Trophoblast cell (in vitro differentiated cells and primary cell): ENCODE results near the gene FAM229B.

Source experiments
- DNase-seq, 2 donors: peaks; one replicate each; pipeline ENCODE4 v3.0.0-alpha.2; 2016
- H2AFZ ChIP-seq: 2 replicates; pipeline ENCODE4 v1.6.1; 2013; ENCODE audit warnings: low read length, moderate library complexity, mild to moderate bottlenecking; ENCODE audit not compliant: insufficient read depth, poor library complexity
- H2AK5ac ChIP-seq: 2 replicates; pipeline ENCODE4 v1.6.1; 2013; ENCODE audit warnings: mild to moderate bottlenecking, low read length
- H2BK120ac ChIP-seq: 2 replicates; pipeline ENCODE4 v1.6.1; 2013; ENCODE audit warnings: low read length, mild to moderate bottlenecking, moderate library complexity; ENCODE audit not compliant: insufficient read depth, poor library complexity
- H2BK12ac ChIP-seq: 2 replicates; pipeline ENCODE4 v1.6.1; 2013; ENCODE audit warnings: mild to moderate bottlenecking, low read length, moderate library complexity
- H2BK5ac ChIP-seq: 2 replicates; pipeline ENCODE4 v1.6.1; 2013; ENCODE audit warnings: low read length, low read depth, moderate library complexity, mild to moderate bottlenecking; ENCODE audit not compliant: poor library complexity
- H3K14ac ChIP-seq: 2 replicates; pipeline ENCODE4 v1.6.1; 2013; ENCODE audit warnings: mild to moderate bottlenecking, low read length
- H3K18ac ChIP-seq: 2 replicates; pipeline ENCODE4 v1.6.1; 2013; ENCODE audit warnings: mild to moderate bottlenecking, low read length
- H3K23ac ChIP-seq: 2 replicates; pipeline ENCODE4 v1.6.1; 2013; ENCODE audit warnings: low read length
- H3K27ac ChIP-seq: 2 replicates; pipeline ENCODE4 v1.5.1; 2013; ENCODE audit warnings: low read depth, mild to moderate bottlenecking, inconsistent platforms, low read length, moderate library complexity
- H3K27me3 ChIP-seq: 2 replicates; pipeline ENCODE4 v1.6.1; 2013; ENCODE audit warnings: inconsistent platforms, mild to moderate bottlenecking, low read length, moderate library complexity; ENCODE audit not compliant: insufficient read depth
- H3K36me3 ChIP-seq, 2 experiments: 1 replicate in 1 of 2; 2 replicates in 1 of 2; pipeline ENCODE4 v1.6.1; 2013; ENCODE audit warnings: low read length in 2 of 2, mild to moderate bottlenecking in 2 of 2, moderate library complexity in 1 of 2; ENCODE audit not compliant: insufficient read depth in 2 of 2, control insufficient read depth in 1 of 2
- H3K4ac ChIP-seq: 2 replicates; pipeline ENCODE4 v1.6.1; 2013; ENCODE audit warnings: low read depth, mild to moderate bottlenecking, low read length, moderate library complexity
- H3K4me1 ChIP-seq, 2 experiments: 1 replicate in 1 of 2; 2 replicates in 1 of 2; pipeline ENCODE4 v1.6.1; 2013; ENCODE audit warnings: low read length in 2 of 2, mild to moderate bottlenecking in 2 of 2, moderate library complexity in 1 of 2; ENCODE audit not compliant: insufficient read depth in 2 of 2, control insufficient read depth in 1 of 2
- H3K4me2 ChIP-seq: 2 replicates; pipeline ENCODE4 v1.6.1; 2013; ENCODE audit warnings: inconsistent platforms, mild to moderate bottlenecking, low read length, moderate library complexity
- H3K4me3 ChIP-seq: 2 replicates; pipeline ENCODE4 v1.5.1; 2013; ENCODE audit warnings: mild to moderate bottlenecking, low read depth, low read length, inconsistent platforms
- H3K79me1 ChIP-seq: one replicate; pipeline ENCODE4 v1.6.1; 2013; ENCODE audit warnings: low read length
- H3K79me2 ChIP-seq: 2 replicates; pipeline ENCODE4 v1.6.1; 2013; ENCODE audit warnings: low read length, mild to moderate bottlenecking; ENCODE audit not compliant: control insufficient read depth, insufficient read depth, poor library complexity
- H3K9ac ChIP-seq: 2 replicates; pipeline ENCODE4 v1.6.1; 2013; ENCODE audit warnings: mild to moderate bottlenecking, low read length
- H3K9me3 ChIP-seq: 2 replicates; pipeline ENCODE4 v1.6.1; 2013; ENCODE audit warnings: low read depth, mild to moderate bottlenecking, control low read depth, inconsistent platforms, low read length; ENCODE audit not compliant: insufficient read depth
- H4K12ac ChIP-seq: 2 replicates; pipeline ENCODE4 v1.6.1; 2013; ENCODE audit warnings: low read depth, mild to moderate bottlenecking, low read length, moderate library complexity
- H4K8ac ChIP-seq: 2 replicates; pipeline ENCODE4 v1.6.1; 2013; ENCODE audit warnings: low read depth, mild to moderate bottlenecking, low read length, moderate library complexity
- H4K91ac ChIP-seq: one replicate; pipeline ENCODE4 v1.6.1; 2013; ENCODE audit warnings: low read depth, mild to moderate bottlenecking, low read length, moderate library complexity
- WGBS: extraction: QIAGEN DNeasy Blood & Tissue Kit; methylation state at CpG from one replicate; pipeline ENCODE4 v1.1.7; 2013; ENCODE audit warnings: missing lambda C conversion rate; ENCODE audit not compliant: insufficient read length, insufficient coverage; ENCODE audit errors: extremely low coverage; 5-methylcytosine and 5-hydroxymethylcytosine counted together

Gene FAM229B

DNA sequence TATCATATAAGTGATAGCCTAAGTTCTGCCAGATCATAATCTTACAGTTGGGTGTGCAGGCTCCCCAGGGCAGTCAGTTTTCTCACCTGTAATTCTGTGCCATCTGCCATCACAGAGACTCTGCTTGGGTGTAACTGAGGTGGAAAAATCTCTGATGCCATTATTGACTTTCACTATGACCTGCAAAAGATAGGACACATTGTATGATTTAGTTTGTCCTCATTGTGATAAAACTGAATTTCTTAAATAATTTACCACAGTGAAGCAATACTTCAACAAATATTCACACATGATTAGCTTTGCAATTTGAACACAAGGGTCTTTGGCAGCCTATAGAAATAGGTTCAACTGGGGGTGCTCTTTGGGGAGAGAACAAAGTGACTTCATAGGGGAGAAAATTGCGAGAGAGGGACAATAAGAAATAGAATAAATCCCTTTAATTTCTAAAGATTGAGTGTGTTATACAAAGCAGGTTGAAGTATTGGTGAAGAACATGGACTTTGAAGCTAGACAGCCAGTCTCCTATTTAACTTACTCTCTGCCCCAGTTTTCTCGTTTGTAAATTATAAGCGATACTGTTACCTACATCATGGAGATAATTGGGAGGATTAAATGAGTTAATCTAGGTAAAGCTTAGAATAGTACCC, 27.3 kb downstream of the FAM229B start:
- no peak overlapping the region for H2BK5ac ChIP-seq
- H3K14ac ChIP-seq = no peak overlapping the region
- H3K27ac ChIP-seq = no peak overlapping the region
- no peak overlapping the region for H2AFZ ChIP-seq
- H4K8ac ChIP-seq = no peak overlapping the region
- no peaks in the 10 kb centered on the region for H3K27me3 ChIP-seq
- no peak overlapping the region for H3K4me3 ChIP-seq
- no peaks in the 10 kb centered on the region for H3K79me1 ChIP-seq
- H3K18ac ChIP-seq = no peak overlapping the region
- H2BK120ac ChIP-seq = no peak overlapping the region
- DNase-seq = no peak
- no CpG with 5 or more reads among the region's 3 CpGs for WGBS
- H3K36me3 ChIP-seq = no peaks in the 10 kb centered on the region
- no peak overlapping the region for H2AK5ac ChIP-seq
- H3K4me1 ChIP-seq = no peaks in the 10 kb centered on the region
- H3K9ac ChIP-seq = no peak overlapping the region
- no peak overlapping the region for H3K4ac ChIP-seq
- H4K12ac ChIP-seq = no peak overlapping the region
- no peak overlapping the region for H3K4me2 ChIP-seq
- no peaks in the 10 kb centered on the region for H3K9me3 ChIP-seq
- no peak overlapping the region for H3K23ac ChIP-seq
- no peak overlapping the region for H4K91ac ChIP-seq
- no peaks in the 10 kb centered on the region for H3K79me2 ChIP-seq
- H2BK12ac ChIP-seq = no peak overlapping the region

DNA sequence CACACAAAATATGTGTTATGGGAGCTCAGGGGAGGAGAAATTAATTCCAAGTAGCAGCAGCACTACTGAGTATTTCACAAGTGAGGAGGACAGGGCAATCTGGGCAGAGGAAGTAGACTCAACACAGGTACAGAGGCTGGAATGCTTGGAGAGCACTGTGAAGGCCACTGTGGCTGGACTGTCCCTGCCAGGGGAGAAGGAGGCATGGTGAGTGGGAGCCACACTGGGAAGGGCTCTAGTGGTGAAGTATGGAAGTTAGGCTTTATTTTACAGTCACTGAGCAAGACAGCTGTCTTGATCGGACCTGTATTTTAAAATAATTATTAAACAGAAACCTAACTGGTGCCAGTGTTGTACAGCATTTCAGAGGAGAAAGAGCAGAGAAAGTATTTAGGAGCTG, 28.8 kb downstream of the FAM229B start:
- Histone ChIP-seq H3K4ac (no peak overlapping the region), H4K91ac (no peak overlapping the region), H2BK120ac (no peak overlapping the region), H3K4me2 (no peak overlapping the region), H3K36me3 (no peaks in the 10 kb centered on the region), H3K79me1 (no peaks in the 10 kb centered on the region), H3K9me3 (no peaks in the 10 kb centered on the region), H3K23ac (no peak overlapping the region), H3K14ac (no peak overlapping the region), H4K8ac (no peak overlapping the region), H3K4me1 (no peaks in the 10 kb centered on the region), H3K27ac (no peak overlapping the region), H3K4me3 (no peak overlapping the region), H2BK5ac (no peak overlapping the region), H3K18ac (no peak overlapping the region), H2AK5ac (no peak overlapping the region), H3K9ac (no peak overlapping the region), H2BK12ac (no peak overlapping the region), H4K12ac (no peak overlapping the region), H2AFZ (no peak overlapping the region), H3K79me2 (no peaks in the 10 kb centered on the region), H3K27me3 (no peaks in the 10 kb centered on the region)
- DNase-seq = no peak
- WGBS = no CpG with 5 or more reads among the region's 1 CpG

DNA sequence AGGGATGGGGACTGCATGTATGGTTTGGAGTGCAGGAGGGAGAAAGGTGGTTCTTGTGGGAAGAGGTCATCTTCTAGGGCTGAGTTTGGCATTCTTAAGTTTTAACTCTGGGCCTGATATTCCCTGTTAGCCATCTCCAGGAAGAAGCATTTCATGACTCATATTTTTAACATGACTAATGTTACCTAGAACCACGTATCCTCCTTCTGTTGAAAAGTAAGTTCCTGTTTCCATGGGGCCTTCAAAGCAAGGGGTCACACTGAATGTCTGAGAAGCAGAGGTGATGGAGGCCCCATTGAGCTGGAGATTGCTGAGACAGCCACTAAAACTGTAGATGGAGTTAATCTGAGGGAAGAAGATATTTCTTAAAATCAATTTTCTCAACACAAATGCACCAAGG, 30.2 kb downstream of the FAM229B start:
- Histone ChIP-seq H3K4me1 (no peaks in the 10 kb centered on the region), H3K23ac (no peak overlapping the region), H2BK12ac (no peak overlapping the region), H3K79me2 (no peaks in the 10 kb centered on the region), H3K4ac (no peak overlapping the region), H3K18ac (no peak overlapping the region), H2AK5ac (no peak overlapping the region), H2BK120ac (no peak overlapping the region), H2AFZ (no peak overlapping the region), H3K27me3 (no peaks in the 10 kb centered on the region), H3K36me3 (no peaks in the 10 kb centered on the region), H4K8ac (no peak overlapping the region), H2BK5ac (no peak overlapping the region), H3K14ac (no peak overlapping the region), H3K27ac (no peak overlapping the region), H3K9ac (no peak overlapping the region), H3K4me2 (no peak overlapping the region), H4K91ac (no peak overlapping the region), H3K79me1 (no peaks in the 10 kb centered on the region), H4K12ac (no peak overlapping the region), H3K4me3 (no peak overlapping the region), H3K9me3 (no peaks in the 10 kb centered on the region)
- peak in 1 of 2 donors; percentile 31 for DNase-seq
- WGBS = no CpG with 5 or more reads among the region's 1 CpG

DNA sequence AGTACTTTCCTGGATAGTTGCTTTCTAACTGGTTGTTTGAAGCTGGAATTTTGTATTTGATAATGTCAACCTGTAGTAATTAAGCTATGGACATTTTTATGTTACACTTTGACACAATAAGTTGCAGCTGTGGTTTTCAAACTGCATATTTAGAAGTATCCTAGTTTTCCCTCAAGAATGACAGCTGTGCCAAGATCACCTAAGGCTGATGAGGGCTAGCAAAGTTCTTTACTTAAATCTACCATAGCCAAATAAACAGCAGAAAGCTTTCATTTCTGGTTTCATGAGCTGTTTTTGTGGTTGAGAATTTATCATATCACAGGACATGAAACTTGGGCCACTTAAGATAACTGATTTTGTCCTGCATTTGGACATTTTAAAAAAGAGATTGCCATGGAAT, 30.6 kb downstream of the FAM229B start:
- Histone ChIP-seq H2BK120ac (no peak overlapping the region), H4K8ac (no peak overlapping the region), H3K4me2 (no peak overlapping the region), H3K36me3 (no peaks in the 10 kb centered on the region), H3K79me1 (no peaks in the 10 kb centered on the region), H3K9ac (no peak overlapping the region), H2AK5ac (no peak overlapping the region), H3K4ac (no peak overlapping the region), H3K23ac (no peak overlapping the region), H3K4me3 (no peak overlapping the region), H2BK5ac (no peak overlapping the region), H3K27ac (no peak overlapping the region), H3K79me2 (no peaks in the 10 kb centered on the region), H4K12ac (no peak overlapping the region), H4K91ac (no peak overlapping the region), H3K14ac (no peak overlapping the region), H3K4me1 (no peaks in the 10 kb centered on the region), H2AFZ (no peak overlapping the region), H3K18ac (no peak overlapping the region), H3K9me3 (no peaks in the 10 kb centered on the region), H3K27me3 (no peaks in the 10 kb centered on the region), H2BK12ac (no peak overlapping the region)
- DNase-seq = peak in 1 of 2 donors; percentile 3
